HG03558 (cell line): ENCODE measurements around the gene OR2B2.
"Not testable (repeated sequence)": the region's sequence is repeated elsewhere in the genome, so short reads cannot be mapped to it uniquely, and the experiment has no call there.

Source experiments
- ATAC-seq: cut with Tn5 transposase; IDR thresholded peaks from one replicate; pipeline ENCODE4 v1.9.1; 2021; ENCODE audit warnings: moderate number of reproducible peaks; ENCODE audit not compliant: unreplicated experiment; ENCODE audit errors: extremely low read depth

The OR2B2 gene

DNA sequence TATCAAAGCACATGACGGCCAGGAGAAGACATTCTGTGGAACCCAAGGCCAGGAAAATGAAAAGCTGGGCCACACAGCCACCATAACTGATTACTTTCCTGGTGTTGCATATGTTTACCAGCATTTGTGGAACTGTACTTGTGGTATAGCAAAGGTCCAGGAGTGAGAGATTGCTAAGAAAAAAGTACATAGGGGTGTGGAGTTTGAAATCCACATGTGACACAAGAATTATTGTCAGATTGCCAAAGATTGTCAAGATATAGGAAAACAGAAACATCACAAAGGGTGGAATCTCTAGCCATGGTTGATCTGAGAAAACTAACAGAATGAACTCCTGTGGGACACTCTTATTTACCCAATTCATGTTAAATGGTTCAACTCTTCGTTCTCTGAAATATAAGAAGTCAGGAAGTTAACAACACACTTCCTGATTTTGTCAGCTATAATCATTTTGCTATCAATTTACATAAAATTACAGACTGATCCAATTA, at the start of gene OR2B2:
Gene OR2B2 (minus strand): TSS at position 441 of the 491 bp plus-strand sequence. CDS start 77 bp downstream, at position 364.
- ATAC-seq: no peak

- no peak for ATAC-seq
Measured at GRCh38 chr6:27957516-27957915, 45.3 kb upstream of the OR2B2 start.

DNA sequence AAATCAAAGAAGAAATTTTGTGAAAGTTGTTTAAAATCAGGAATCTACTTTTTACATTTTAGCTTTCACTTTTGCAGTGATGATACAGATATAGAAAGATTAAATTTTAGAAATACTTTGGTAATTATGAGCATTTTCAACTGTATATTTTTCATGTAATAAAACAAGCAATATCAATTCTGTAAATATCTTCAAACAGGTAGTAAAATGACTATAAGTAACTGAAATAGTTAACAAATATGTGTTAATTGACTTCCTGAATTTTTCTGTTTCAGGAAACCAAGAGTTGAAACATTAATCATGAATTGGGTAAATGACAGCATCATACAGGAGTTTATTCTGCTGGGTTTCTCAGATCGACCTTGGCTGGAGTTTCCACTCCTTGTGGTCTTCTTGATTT, 44.7 kb upstream of the OR2B2 start, which contains the start of gene OR2B6:
Gene OR2B6 (plus strand): TSS at position 301 of the 400 bp plus-strand sequence. CDS start 0 bp downstream, at position 301.
- no peak for ATAC-seq

DNA sequence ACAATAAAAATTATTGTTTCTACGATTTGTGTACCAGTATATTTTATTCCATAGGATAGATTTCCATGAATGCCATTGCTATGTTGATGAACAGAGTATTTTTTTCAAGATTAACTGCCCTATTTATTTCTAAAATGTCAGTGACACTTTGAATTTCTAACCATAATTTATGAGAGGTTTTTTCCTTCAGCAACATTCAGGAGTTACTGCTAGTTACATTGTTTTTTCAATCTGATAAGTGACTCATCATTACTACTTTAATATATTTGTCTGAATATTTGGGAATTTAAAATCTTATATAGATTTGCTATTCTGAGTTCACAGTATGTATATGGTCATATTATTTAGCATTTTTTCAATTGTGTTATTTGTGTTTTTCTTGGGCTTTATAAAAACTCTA, 38.8 kb upstream of the OR2B2 start:
- no peak for ATAC-seq

DNA sequence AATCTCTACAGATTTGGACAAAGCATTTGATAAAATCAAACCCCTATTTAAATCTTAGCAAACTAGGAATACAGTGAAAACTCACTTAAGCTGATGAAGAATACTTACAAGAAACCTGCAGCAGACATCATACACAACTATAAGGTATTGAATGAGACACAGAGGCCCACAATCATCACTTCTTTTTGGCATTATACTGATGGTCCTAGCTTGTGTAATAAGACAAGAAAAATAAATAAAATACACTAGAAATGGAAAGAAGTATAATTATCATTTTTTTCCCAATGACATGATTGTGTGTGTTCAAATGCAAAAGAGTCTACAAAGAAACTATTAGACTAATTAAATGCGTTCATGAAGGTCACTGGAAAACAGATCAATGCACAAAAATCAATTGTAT, 36.0 kb upstream of the OR2B2 start:
- no peak for ATAC-seq

- ATAC-seq: not testable (repeated sequence)
Measured at GRCh38 chr6:27943072-27943471, 30.9 kb upstream of the OR2B2 start.

- no peak for ATAC-seq
Measured at GRCh38 chr6:27940766-27941165, 28.6 kb upstream of the OR2B2 start.

GRCh38 chr6:27931209-27931608, 19.0 kb upstream of the OR2B2 start:
- ATAC-seq: no peak

- not testable (repeated sequence) for ATAC-seq
Measured at GRCh38 chr6:27929930-27930329, 17.7 kb upstream of the OR2B2 start.

DNA sequence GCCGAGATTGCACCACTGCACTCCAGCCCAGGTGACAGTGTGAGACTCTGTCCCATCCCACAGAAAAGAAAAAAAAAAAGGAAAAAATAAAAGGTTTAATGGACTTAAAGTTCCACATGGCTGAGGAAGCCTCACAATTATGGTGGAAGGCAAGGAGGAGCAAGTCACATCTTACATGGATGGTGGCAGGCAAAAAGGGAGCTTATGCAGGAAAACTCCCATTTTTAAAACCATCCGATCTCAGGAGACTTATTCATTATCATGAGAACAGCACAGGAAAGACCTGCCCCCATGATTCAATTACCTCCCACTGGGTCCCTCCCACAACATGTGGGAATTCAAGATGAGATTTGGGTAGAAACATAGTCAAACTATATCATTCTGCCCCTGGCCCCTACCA, 15.8 kb upstream of the OR2B2 start:
- not testable (repeated sequence) for ATAC-seq

- no peak for ATAC-seq
Measured at GRCh38 chr6:27924179-27924578, 12.0 kb upstream of the OR2B2 start.

DNA sequence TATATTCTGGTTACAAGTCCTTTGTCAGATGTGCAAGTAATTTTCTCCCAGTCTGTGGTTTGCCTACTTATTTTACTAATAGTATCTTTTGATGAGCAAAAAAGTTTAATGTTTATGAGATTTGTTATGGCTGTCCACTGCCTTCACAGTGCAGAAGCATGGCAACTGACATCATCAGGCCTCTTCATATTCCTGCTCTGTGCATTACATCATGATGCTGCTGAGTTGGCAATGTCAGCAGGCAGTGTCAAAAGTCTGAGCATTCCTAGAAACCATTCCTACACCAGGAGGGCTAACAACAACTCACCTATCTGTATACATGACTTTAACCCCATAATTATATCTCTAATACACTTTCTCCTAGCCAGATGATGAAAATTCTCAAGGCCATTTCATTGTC, 10.8 kb upstream of the OR2B2 start:
- ATAC-seq: no peak

GRCh38 chr6:27908017-27908416, 4.2 kb downstream of the OR2B2 start:
- ATAC-seq: no peak

GRCh38 chr6:27902335-27903314, 9.6 kb downstream of the OR2B2 start:
- no peak for ATAC-seq

DNA sequence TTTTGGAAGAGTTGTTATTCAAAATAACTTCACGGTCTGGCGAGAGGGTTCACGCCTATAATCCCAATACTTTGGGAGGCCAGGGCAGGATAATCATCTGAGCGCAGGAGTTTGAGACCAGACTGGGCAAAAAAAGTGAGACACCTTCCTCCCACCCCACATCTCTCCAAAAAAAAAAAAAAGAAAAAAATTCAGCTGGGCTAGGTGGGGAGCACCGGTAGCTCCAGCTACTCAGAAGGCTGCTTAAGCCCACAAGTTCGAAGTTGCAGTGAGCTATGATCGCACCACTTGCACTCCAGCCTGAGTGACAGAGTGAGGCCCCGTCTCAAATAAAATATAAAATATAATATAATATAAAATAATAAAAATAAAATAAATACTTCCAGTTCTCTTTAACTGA, 10.4 kb downstream of the OR2B2 start:
- ATAC-seq: no peak

DNA sequence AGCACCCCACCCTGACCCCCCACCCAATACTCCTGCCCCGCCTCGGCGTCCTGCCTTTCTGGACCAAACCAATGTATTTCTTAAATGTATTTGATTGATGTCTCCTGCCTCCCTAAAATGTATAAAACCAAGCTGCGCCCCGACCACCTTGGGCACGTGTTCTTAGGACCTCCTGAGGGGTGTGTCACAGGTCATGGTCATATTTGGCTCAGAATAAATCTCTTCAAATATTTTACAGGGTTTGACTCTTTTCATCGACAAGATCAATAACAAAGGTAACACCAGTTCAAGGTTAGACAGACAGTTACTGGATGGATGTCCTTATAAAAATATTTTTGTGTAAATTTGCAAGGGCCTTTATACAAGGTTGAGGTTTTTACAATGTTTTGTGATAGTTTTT, 12.0 kb downstream of the OR2B2 start:
- not testable (repeated sequence) for ATAC-seq

- no peak for ATAC-seq
Measured at GRCh38 chr6:27899543-27899942, 12.7 kb downstream of the OR2B2 start.

- no peak for ATAC-seq
Measured at GRCh38 chr6:27897580-27898206, 14.5 kb downstream of the OR2B2 start.

- no peak for ATAC-seq
Measured at GRCh38 chr6:27896398-27896796, 15.8 kb downstream of the OR2B2 start.

- no peak for ATAC-seq
Measured at GRCh38 chr6:27894839-27895762, 17.1 kb downstream of the OR2B2 start.
